GM23338 (cell line): Measurements from ENCODE around the gene RGS16. TPM values are rescaled to one million over a fixed set of nuclear protein-coding genes. Genes with fewer than 3 reads are reported as not detected.

Source experiments
- ATAC-seq: fragments of 200-7000 bp; cut with Tn5 transposase; 3 replicates; pipeline ENCODE4 v1.9.1; 2020
- DNase-seq: peaks from one replicate; pipeline ENCODE4 v3.0.0-alpha.2; 2015; ENCODE audit warnings: low spot score
- H2AFZ ChIP-seq: fragments of 200-600 bp; sonication (generic); 2 replicates; pipeline ENCODE4 v1.8.0; 2016; ENCODE audit warnings: antibody characterized with exemption, mild to moderate bottlenecking, moderate library complexity
- H3F3A ChIP-seq: fragments of 200-600 bp; sonication (generic); replicated peaks from 2 replicates; pipeline ENCODE4 v1.8.0; 2017; ENCODE audit warnings: antibody characterized with exemption, mixed run types, low read depth
- H3K27ac ChIP-seq: fragments of 200-600 bp; sonication (generic); 2 replicates; pipeline ENCODE4 v1.6.1; 2016; ENCODE audit warnings: low read depth
- H3K27me3 ChIP-seq: fragments of 200-600 bp; sonication (generic); 2 replicates; pipeline ENCODE4 v1.8.0; 2016; ENCODE audit warnings: mild to moderate bottlenecking, mixed run types, moderate library complexity; ENCODE audit not compliant: insufficient read depth
- H3K36me3 ChIP-seq: fragments of 200-600 bp; sonication (generic); 2 replicates; pipeline ENCODE4 v1.8.0; 2016; ENCODE audit warnings: mild to moderate bottlenecking; ENCODE audit not compliant: insufficient read depth
- H3K4me1 ChIP-seq: fragments of 200-600 bp; sonication (generic); 2 replicates; pipeline ENCODE4 v1.8.0; 2016; ENCODE audit warnings: mild to moderate bottlenecking, moderate library complexity; ENCODE audit not compliant: insufficient read depth
- H3K4me2 ChIP-seq: fragments of 200-600 bp; sonication (generic); 2 replicates; pipeline ENCODE4 v1.7.1; 2017; ENCODE audit warnings: mixed run types
- H3K4me3 ChIP-seq: fragments of 200-600 bp; sonication (generic); 2 replicates; pipeline ENCODE4 v1.6.1; 2016; ENCODE audit warnings: mixed run types
- H3K79me2 ChIP-seq: fragments of 200-600 bp; sonication (generic); replicated peaks from 2 replicates; pipeline ENCODE4 v1.8.0; 2017; ENCODE audit warnings: mild to moderate bottlenecking; ENCODE audit not compliant: insufficient read depth
- H3K9me2 ChIP-seq: fragments of 200-600 bp; sonication (generic); 2 replicates; pipeline ENCODE4 v1.8.0; 2017; ENCODE audit not compliant: insufficient read depth
- H4K20me1 ChIP-seq: fragments of 200-600 bp; sonication (generic); replicated peaks from 2 replicates; pipeline ENCODE4 v1.8.0; 2017; ENCODE audit warnings: mild to moderate bottlenecking; ENCODE audit not compliant: insufficient read depth
- H3K27ac Mint-ChIP-seq: 2 replicates; pipeline ENCODE4 v1.8.0; 2020; ENCODE audit warnings: inconsistent platforms, mild to moderate bottlenecking, moderate library complexity, mixed read lengths
- H3K27me3 Mint-ChIP-seq: 3 replicates; pipeline ENCODE4 v1.8.0; 2022; ENCODE audit warnings: low read depth, mild to moderate bottlenecking, moderate library complexity, mixed read lengths, inconsistent platforms; ENCODE audit not compliant: insufficient read depth, poor library complexity
- H3K36me3 Mint-ChIP-seq: 3 replicates; pipeline ENCODE4 v1.8.0; 2021; ENCODE audit warnings: low read depth, mild to moderate bottlenecking, inconsistent platforms, moderate library complexity, mixed read lengths
- H3K4me1 Mint-ChIP-seq: 3 replicates; pipeline ENCODE4 v1.8.0; 2020; ENCODE audit warnings: mild to moderate bottlenecking, inconsistent platforms, mixed read lengths
- H3K4me3 Mint-ChIP-seq: 3 replicates; pipeline ENCODE4 v1.8.0; 2021; ENCODE audit warnings: moderate library complexity, mild to moderate bottlenecking, inconsistent platforms, mixed read lengths
- H3K9me3 Mint-ChIP-seq: 3 replicates; pipeline ENCODE4 v1.8.0; 2020; ENCODE audit warnings: moderate library complexity, mild to moderate bottlenecking, inconsistent platforms, mixed read lengths
- CREB1 ChIP-seq: fragments of 250-450 bp; sonication (Bioruptor Pico); IDR thresholded peaks from 2 replicates; pipeline ENCODE4 v1.5.0; 2020; ENCODE audit warnings: low read depth, mild to moderate bottlenecking, moderate library complexity
- EZH2 ChIP-seq: fragments of 200-600 bp; sonication (generic); IDR thresholded peaks from one replicate; pipeline ENCODE4 v1.8.0; 2017; ENCODE audit warnings: antibody characterized with exemption, mild to moderate bottlenecking, low read depth; ENCODE audit not compliant: unreplicated experiment
- EZH2phosphoT487 ChIP-seq: fragments of 200-600 bp; sonication (generic); IDR thresholded peaks from one replicate; pipeline ENCODE4 v1.8.1; 2018; ENCODE audit warnings: antibody characterized with exemption; ENCODE audit not compliant: unreplicated experiment
- NANOG ChIP-seq: IDR thresholded peaks from 2 replicates; pipeline ENCODE4 v1.6.1; 2016; ENCODE audit warnings: antibody characterized with exemption, borderline replicate concordance
- POLR2AphosphoS5 ChIP-seq: IDR thresholded peaks from 2 replicates; pipeline ENCODE4 v1.6.1; 2016; ENCODE audit warnings: antibody characterized with exemption, low read depth
- STAT1 ChIP-seq: IDR thresholded peaks from one replicate; pipeline ENCODE4 v1.6.1; 2016; ENCODE audit warnings: antibody characterized with exemption; ENCODE audit not compliant: unreplicated experiment
- ZNF331 ChIP-seq: fragments of 250-450 bp; sonication (Bioruptor Pico); IDR thresholded peaks from 2 replicates; pipeline ENCODE4 v1.5.0; 2020; ENCODE audit warnings: low read depth, mild to moderate bottlenecking, moderate library complexity
- ZNF462 ChIP-seq: fragments of 250-450 bp; sonication (Bioruptor Pico); IDR thresholded peaks from 2 replicates; pipeline ENCODE4 v1.5.0; 2020; ENCODE audit warnings: mild to moderate bottlenecking, moderate library complexity
- polyA plus RNA-seq: library from polyadenylated mRNA; unstranded; fragments of >200 nt; fragmentation: Nextera tagmentation; extraction: Ambion mirVana; gene quantifications from 2 replicates; pipeline ENCODE4 v1.2.1, GENCODE V29; 2016
- total RNA-seq: library from RNA; depleted of rRNA; stranded (reverse); fragments of >200 nt; shearing (Covaris generic); gene quantifications from 2 replicates; pipeline ENCODE4 v1.2.3, GENCODE V29; 2014
- TF ChIP-seq, protein P1 (sequence below): IDR thresholded peaks from one replicate; pipeline ENCODE4 v1.6.1; 2018; ENCODE audit warnings: antibody characterized with exemption; ENCODE audit not compliant: unreplicated experiment
- TF ChIP-seq, protein P2 (sequence below): IDR thresholded peaks from 2 replicates; pipeline ENCODE4 v1.6.1; 2016; ENCODE audit warnings: antibody characterized with exemption

The RGS16 gene
- total and polyA plus RNA-seq, 2 experiments from 2014 or later, result 15.4 to 31.6 TPM

DNA sequence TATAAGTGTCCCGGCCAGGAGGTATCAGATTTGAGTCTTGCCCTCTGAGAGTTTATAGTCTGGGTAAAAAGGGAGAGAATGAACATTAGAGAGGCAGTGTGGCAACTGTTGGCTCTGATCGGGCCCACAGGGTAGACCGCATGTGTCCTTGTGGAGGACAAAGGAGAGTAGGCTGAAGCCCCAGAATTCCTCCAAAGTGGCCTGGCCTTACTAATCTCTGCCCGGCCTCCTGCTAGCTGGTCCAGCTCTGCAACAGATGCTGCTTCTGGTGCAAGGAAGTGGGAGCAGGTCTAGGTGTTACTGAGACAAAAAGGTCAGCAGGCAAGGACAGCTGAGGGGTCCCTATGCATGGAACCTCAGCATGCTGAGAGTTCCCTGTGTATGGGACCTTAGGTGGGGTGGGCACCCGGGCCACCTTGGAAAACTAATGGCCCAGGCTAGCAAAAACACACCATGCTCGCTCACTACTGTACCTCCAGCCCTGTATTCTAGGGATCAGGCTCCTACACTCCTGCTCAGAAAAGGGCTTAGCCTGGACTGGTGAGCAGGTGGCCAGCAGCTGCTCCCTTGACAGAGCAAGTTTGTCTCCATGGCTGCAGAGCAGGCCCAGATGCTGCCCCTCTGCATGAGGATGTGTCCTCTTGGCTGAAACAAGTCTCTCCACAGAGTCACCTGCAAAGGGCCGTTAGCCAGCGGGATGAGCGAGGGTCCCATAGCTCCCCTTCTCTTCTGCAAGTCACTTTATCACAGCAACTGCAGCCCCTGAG is 30.3 kb upstream of the RGS16 start:
- no peak overlapping the region for H3K4me3 ChIP-seq
- H3K4me3 Mint-ChIP-seq, result no peak overlapping the region
- H3K27me3 ChIP-seq, result no peaks in the 10 kb centered on the region
- no peaks in the 10 kb centered on the region for H3K36me3 Mint-ChIP-seq
- H3K79me2 ChIP-seq, result no peaks in the 10 kb centered on the region
- no peak overlapping the region for H3K27ac ChIP-seq
- no peak for ATAC-seq
- no peaks in the 10 kb centered on the region for H3K36me3 ChIP-seq
- no peaks in the 10 kb centered on the region for H3F3A ChIP-seq
- H4K20me1 ChIP-seq, result no peaks in the 10 kb centered on the region
- H3K4me2 ChIP-seq, result no peak overlapping the region
- no peaks in the 10 kb centered on the region for H3K9me3 Mint-ChIP-seq
- H3K27me3 Mint-ChIP-seq, result no peaks in the 10 kb centered on the region
- TF ChIP-seq EZH2phosphoT487 (no peak), ZNF462 (CRISPR knock-in tag) (no peak), EZH2 (no peak), POLR2AphosphoS5 (no peak)
- no peak overlapping the region for H3K27ac Mint-ChIP-seq
- peaks cover 22% of the 10 kb centered on the region for H3K4me1 ChIP-seq
- H3K4me1 Mint-ChIP-seq, result peaks cover 30% of the 10 kb centered on the region
- H2AFZ ChIP-seq, result peak overlapping the region; percentile 66; the same call in 1 of the 2 replicates
- H3K9me2 ChIP-seq, result no peaks in the 10 kb centered on the region
- DNase-seq, result no peak

DNA sequence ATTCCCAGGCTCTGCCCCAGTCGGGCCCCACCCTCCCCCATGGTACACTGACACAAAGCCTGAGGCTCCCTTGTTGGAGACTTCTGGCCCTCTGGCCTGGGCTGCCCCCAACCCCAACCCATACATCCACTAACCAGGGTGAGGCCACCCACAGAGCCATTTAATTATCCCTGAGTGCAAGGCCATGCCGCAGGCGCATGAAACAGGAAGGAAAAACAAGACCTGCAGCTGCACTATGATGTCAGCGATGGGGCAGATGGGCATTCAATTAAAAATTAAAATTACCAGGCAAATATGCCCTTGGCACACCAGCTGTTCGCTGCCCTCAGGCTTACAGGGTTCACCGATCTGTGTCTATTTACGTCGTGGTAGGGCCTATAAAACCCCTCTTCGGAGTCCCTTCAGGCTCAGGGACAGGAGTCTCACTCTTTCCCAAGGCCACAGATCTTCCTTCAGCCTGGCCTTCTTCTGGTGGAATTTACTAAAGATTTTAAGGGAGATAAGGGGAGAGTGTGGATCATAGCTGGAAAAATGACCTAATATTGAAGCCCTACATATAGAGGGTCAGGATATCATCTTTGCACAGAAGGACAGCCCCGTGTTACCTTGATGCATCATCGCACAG is 29.6 kb upstream of the RGS16 start:
- Histone ChIP-seq H3K4me2 (no peak overlapping the region), H2AFZ (peak overlapping the region; percentile 9; the same call in 1 of the 2 replicates), H4K20me1 (no peaks in the 10 kb centered on the region), H3K36me3 (no peaks in the 10 kb centered on the region), H3K79me2 (no peaks in the 10 kb centered on the region), H3K4me3 (no peak overlapping the region), H3K9me2 (no peaks in the 10 kb centered on the region), H3K27me3 (no peaks in the 10 kb centered on the region), H3K27ac (no peak overlapping the region), H3F3A (no peaks in the 10 kb centered on the region), H3K4me1 (peaks cover 27% of the 10 kb centered on the region)
- Mint-ChIP-seq H3K4me3 (no peak overlapping the region), H3K4me1 (peaks cover 38% of the 10 kb centered on the region), H3K9me3 (no peaks in the 10 kb centered on the region), H3K27me3 (no peaks in the 10 kb centered on the region), H3K36me3 (no peaks in the 10 kb centered on the region), H3K27ac (no peak overlapping the region)
- DNase-seq (peak; percentile 39), ATAC-seq (peak; percentile 82)
- TF ChIP-seq, protein P1, sequence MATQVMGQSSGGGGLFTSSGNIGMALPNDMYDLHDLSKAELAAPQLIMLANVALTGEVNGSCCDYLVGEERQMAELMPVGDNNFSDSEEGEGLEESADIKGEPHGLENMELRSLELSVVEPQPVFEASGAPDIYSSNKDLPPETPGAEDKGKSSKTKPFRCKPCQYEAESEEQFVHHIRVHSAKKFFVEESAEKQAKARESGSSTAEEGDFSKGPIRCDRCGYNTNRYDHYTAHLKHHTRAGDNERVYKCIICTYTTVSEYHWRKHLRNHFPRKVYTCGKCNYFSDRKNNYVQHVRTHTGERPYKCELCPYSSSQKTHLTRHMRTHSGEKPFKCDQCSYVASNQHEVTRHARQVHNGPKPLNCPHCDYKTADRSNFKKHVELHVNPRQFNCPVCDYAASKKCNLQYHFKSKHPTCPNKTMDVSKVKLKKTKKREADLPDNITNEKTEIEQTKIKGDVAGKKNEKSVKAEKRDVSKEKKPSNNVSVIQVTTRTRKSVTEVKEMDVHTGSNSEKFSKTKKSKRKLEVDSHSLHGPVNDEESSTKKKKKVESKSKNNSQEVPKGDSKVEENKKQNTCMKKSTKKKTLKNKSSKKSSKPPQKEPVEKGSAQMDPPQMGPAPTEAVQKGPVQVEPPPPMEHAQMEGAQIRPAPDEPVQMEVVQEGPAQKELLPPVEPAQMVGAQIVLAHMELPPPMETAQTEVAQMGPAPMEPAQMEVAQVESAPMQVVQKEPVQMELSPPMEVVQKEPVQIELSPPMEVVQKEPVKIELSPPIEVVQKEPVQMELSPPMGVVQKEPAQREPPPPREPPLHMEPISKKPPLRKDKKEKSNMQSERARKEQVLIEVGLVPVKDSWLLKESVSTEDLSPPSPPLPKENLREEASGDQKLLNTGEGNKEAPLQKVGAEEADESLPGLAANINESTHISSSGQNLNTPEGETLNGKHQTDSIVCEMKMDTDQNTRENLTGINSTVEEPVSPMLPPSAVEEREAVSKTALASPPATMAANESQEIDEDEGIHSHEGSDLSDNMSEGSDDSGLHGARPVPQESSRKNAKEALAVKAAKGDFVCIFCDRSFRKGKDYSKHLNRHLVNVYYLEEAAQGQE, result no peak
- TF ChIP-seq NANOG (no peak), POLR2AphosphoS5 (no peak), CREB1 (no peak), ZNF331 (CRISPR knock-in tag) (no peak), STAT1 (no peak)
- TF ChIP-seq, protein P2, sequence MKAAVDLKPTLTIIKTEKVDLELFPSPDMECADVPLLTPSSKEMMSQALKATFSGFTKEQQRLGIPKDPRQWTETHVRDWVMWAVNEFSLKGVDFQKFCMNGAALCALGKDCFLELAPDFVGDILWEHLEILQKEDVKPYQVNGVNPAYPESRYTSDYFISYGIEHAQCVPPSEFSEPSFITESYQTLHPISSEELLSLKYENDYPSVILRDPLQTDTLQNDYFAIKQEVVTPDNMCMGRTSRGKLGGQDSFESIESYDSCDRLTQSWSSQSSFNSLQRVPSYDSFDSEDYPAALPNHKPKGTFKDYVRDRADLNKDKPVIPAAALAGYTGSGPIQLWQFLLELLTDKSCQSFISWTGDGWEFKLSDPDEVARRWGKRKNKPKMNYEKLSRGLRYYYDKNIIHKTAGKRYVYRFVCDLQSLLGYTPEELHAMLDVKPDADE, result no peak
